ENCODE results near the gene CTNNBL1.

CTNNBL1 gene

DNA sequence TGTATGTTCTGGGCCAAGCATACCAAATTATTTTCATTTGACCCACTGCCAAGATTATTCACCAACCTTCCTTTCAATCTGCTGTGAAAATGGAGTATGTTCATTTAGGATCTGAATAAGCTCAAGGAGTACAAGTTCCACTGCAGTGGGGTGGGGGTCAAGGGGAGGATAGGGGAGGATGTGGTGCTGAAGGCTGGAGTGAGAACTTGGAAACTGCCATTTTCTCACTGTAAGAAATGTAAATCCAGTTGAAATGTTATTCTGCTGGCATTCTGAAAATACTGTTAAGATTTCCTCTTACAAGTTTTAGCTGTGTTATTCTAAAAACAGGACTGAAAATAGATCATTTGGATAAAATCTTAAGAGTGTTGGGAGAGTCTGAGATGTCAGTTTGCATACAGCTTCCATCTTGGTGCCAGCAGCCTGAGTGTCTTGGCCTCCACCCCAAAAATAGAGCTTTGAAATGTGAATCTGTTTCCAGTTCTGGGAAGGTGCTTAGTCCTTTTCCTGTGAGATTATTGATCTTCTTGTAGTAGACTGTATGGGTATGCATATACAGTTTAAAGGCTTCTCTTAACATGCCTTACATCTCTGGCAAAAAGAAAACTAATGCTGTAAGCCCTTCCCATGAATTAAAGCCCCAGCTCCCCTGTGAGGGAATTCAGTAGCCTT, 84.3 kb downstream of the CTNNBL1 start:
- no peak for TF ChIP-seq CTCF (IDR thresholded peaks at IDR 0.05; ENCODE audit: insufficient read depth, low read length)
- no peak for TF ChIP-seq GABPA (IDR thresholded peaks at IDR 0.05; ENCODE audit: low read depth)
- TF ChIP-seq, protein P1, sequence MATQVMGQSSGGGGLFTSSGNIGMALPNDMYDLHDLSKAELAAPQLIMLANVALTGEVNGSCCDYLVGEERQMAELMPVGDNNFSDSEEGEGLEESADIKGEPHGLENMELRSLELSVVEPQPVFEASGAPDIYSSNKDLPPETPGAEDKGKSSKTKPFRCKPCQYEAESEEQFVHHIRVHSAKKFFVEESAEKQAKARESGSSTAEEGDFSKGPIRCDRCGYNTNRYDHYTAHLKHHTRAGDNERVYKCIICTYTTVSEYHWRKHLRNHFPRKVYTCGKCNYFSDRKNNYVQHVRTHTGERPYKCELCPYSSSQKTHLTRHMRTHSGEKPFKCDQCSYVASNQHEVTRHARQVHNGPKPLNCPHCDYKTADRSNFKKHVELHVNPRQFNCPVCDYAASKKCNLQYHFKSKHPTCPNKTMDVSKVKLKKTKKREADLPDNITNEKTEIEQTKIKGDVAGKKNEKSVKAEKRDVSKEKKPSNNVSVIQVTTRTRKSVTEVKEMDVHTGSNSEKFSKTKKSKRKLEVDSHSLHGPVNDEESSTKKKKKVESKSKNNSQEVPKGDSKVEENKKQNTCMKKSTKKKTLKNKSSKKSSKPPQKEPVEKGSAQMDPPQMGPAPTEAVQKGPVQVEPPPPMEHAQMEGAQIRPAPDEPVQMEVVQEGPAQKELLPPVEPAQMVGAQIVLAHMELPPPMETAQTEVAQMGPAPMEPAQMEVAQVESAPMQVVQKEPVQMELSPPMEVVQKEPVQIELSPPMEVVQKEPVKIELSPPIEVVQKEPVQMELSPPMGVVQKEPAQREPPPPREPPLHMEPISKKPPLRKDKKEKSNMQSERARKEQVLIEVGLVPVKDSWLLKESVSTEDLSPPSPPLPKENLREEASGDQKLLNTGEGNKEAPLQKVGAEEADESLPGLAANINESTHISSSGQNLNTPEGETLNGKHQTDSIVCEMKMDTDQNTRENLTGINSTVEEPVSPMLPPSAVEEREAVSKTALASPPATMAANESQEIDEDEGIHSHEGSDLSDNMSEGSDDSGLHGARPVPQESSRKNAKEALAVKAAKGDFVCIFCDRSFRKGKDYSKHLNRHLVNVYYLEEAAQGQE (IDR thresholded peaks at IDR 0.05; ENCODE audit: insufficient replicate concordance, low read depth), result no peak
- TF ChIP-seq SPI1 (IDR thresholded peaks at IDR 0.05; ENCODE audit: borderline replicate concordance, low read depth), result no peak
- TF ChIP-seq POLR2AphosphoS5 (IDR thresholded peaks at IDR 0.05; ENCODE audit: low read depth), result no peak
- no peak for DNase-seq (ENCODE audit: low read depth in 1 of 2, low spot score in 1 of 2)
- Histone ChIP-seq H3K4me3 (replicated peaks; ENCODE audit: insufficient read depth, low read length) (no peak overlapping the region), H3K27me3 (ENCODE audit: insufficient read depth, poor library complexity, severe bottlenecking) (no peaks in the 10 kb centered on the region), H3K27ac (replicated peaks) (no peak overlapping the region)

DNA sequence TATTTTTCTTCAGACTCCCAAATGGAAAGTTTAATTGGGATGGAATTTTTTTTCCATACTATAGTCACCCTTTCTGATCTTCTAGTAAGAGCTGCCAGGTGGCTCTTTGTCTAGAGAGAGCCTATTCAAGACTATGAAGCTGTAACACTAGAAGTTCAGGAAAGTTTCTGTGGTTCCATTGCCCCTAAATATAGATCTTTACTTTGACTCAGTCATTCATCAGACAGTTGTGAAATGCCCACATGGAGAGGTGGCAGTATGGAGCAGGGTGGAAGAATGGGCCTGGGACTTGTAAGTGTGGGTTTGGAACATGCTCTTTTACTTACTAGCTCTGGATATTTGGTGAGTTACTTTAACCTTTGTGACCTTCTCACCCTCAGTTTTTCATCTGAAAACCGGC, 87.8 kb downstream of the CTNNBL1 start:
- no peak for DNase-seq (ENCODE audit: low read depth in 1 of 2, low spot score in 1 of 2)
- no peak overlapping the region for H3K27ac ChIP-seq (replicated peaks)

DNA sequence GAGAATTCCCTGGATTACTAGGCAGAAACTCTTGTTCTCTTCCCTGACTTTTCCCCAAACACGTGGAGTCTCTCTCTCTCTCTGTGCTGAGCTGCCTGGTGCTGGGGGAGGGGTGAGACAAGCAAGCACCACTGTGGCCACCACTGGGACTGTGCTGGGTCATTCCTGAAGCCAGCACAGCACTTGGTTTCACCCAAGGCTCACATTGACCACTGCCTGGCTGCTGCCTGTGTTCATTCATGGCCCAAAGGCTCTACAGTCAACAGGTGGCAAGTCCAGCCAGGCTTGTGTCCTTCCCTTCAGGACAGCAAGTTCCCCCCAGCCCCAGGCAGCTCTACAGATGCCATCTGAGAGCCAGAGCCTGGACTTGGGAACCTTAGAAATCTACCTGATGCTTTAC, 92.2 kb downstream of the CTNNBL1 start:
- no peak overlapping the region for H3K4me3 ChIP-seq (replicated peaks; ENCODE audit: insufficient read depth, low read length)
- H3K27ac ChIP-seq (replicated peaks), result no peak overlapping the region
- no peak for TF ChIP-seq SPI1 (IDR thresholded peaks at IDR 0.05; ENCODE audit: borderline replicate concordance, low read depth)
- no peak for TF ChIP-seq CTCF (IDR thresholded peaks at IDR 0.05; ENCODE audit: insufficient read depth, low read length)
- TF ChIP-seq POLR2AphosphoS5 (IDR thresholded peaks at IDR 0.05; ENCODE audit: low read depth), result no peak
- TF ChIP-seq, protein P1 (IDR thresholded peaks at IDR 0.05; ENCODE audit: insufficient replicate concordance, low read depth), result no peak
- no peak for TF ChIP-seq GABPA (IDR thresholded peaks at IDR 0.05; ENCODE audit: low read depth)
- DNase-seq (ENCODE audit: low read depth in 1 of 2, low spot score in 1 of 2), result no peak
- no peaks in the 10 kb centered on the region for H3K27me3 ChIP-seq (ENCODE audit: insufficient read depth, poor library complexity, severe bottlenecking)

More for the DNA sequence above, 87.8 kb downstream of the CTNNBL1 start:
- no peak for TF ChIP-seq CTCF (IDR thresholded peaks at IDR 0.05; ENCODE audit: insufficient read depth, low read length)
- TF ChIP-seq GABPA (IDR thresholded peaks at IDR 0.05; ENCODE audit: low read depth), result no peak
- TF ChIP-seq, protein P1 (IDR thresholded peaks at IDR 0.05; ENCODE audit: insufficient replicate concordance, low read depth), result no peak
- no peak for TF ChIP-seq POLR2AphosphoS5 (IDR thresholded peaks at IDR 0.05; ENCODE audit: low read depth)
- no peak for TF ChIP-seq SPI1 (IDR thresholded peaks at IDR 0.05; ENCODE audit: borderline replicate concordance, low read depth)
- Histone ChIP-seq H3K4me3 (replicated peaks; ENCODE audit: insufficient read depth, low read length) (no peak overlapping the region), H3K27me3 (ENCODE audit: insufficient read depth, poor library complexity, severe bottlenecking) (no peaks in the 10 kb centered on the region)
